Activated naive CD8-positive, alpha-beta T cell treated with anti-CD3 and anti-CD28 coated beads, Interleukin-2, amount 10 ng/mL, durations not matched to agents 7 days and 5 days (primary cell): ENCODE results near the gene STUM. TPM values are rescaled to one million over a fixed set of nuclear protein-coding genes. Genes with fewer than 3 reads are reported as not detected.

Experiments
- ATAC-seq: fragments of 150-1000 bp; cut with Tn5 transposase; one replicate; pipeline ENCODE4 v1.10.0; 2021; ENCODE audit warnings: low read depth, moderate library complexity
- POLR2A ChIA-PET: fragments of 350-600 bp; sonication (Branson Sonifier 250); formaldehyde crosslinking; loops from one replicate; lab custom pipeline; 2021; ENCODE audit warnings: antibody characterized with exemption; lab: Charles Lee
- DNase-seq: peaks from one replicate; pipeline ENCODE4 v3.0.0; 2021
- H3K27ac Mint-ChIP-seq: one replicate; pipeline ENCODE4 v1.8.0; 2022; ENCODE audit warnings: mild to moderate bottlenecking, mixed read lengths
- H3K27me3 Mint-ChIP-seq: one replicate; pipeline ENCODE4 v1.8.0; 2022; ENCODE audit warnings: mild to moderate bottlenecking, moderate library complexity, mixed read lengths
- H3K36me3 Mint-ChIP-seq: one replicate; pipeline ENCODE4 v1.8.0; 2021; ENCODE audit warnings: mild to moderate bottlenecking, mixed read lengths
- H3K4me1 Mint-ChIP-seq: one replicate; pipeline ENCODE4 v1.8.0; 2021; ENCODE audit warnings: mixed read lengths
- H3K4me3 Mint-ChIP-seq: one replicate; pipeline ENCODE4 v1.8.0; 2022; ENCODE audit warnings: mild to moderate bottlenecking, moderate library complexity, mixed read lengths
- H3K9me3 Mint-ChIP-seq: one replicate; pipeline ENCODE4 v1.8.0; 2021; ENCODE audit warnings: mixed read lengths
- total RNA-seq, 2 experiments: library from RNA; stranded (reverse); gene quantifications; one replicate each; pipeline ENCODE4 v1.2.3, GENCODE V29; 2021

Gene STUM
- total RNA-seq, 2 experiments from 2014 or later, result not detected

DNA sequence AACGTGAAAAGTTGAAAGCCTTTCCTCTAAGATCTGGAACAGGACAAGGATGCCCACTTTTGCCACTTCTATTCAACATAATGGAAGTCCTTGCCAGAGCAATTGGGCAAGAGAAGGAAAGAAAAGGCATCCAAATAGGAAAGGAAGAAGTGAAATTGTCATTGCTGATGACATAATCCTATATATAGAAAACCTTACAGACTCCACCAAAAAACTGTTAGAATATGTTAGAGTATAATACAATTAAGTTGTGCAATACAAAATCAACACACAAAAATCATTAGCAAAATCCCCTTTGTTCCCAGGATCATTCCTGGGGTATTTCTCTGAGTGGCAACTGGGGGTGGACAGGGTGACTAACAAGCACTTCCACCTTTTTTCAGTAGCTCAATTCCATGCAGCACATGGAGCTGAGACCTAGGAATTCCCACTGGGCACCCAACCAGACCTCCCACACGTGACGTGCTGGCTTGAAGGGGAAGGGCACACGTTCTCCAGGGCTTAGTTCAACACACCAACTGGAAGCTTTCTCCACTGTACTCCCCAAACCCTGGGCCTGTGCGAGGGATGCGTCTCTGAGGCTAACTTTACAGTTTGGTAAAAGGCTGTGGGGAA is 9.6 kb downstream of the STUM start:
- Mint-ChIP-seq H3K27ac (no peak overlapping the region), H3K4me1 (no peaks in the 10 kb centered on the region), H3K4me3 (no peak overlapping the region), H3K9me3 (no peaks in the 10 kb centered on the region), H3K27me3 (peaks cover 24% of the 10 kb centered on the region), H3K36me3 (no peaks in the 10 kb centered on the region)
- ATAC-seq (no peak), DNase-seq (no peak)
- POLR2A ChIA-PET, result no interaction called here

- H3K36me3 Mint-ChIP-seq, result no peaks in the 10 kb centered on the region
- POLR2A ChIA-PET, result no interaction called here
- no peak overlapping the region for H3K27ac Mint-ChIP-seq
- no peaks in the 10 kb centered on the region for H3K4me1 Mint-ChIP-seq
- ATAC-seq, result no peak
- no peak overlapping the region for H3K4me3 Mint-ChIP-seq
- DNase-seq, result no peak
- H3K27me3 Mint-ChIP-seq, result peaks cover 14% of the 10 kb centered on the region
- H3K9me3 Mint-ChIP-seq, result no peaks in the 10 kb centered on the region
These were observed 11.7 kb downstream of the STUM start for GRCh38 chr1:226560243-226560642.

GRCh38 chr1:226562989-226563388 is 14.4 kb downstream of the STUM start:
- Mint-ChIP-seq H3K27me3 (peaks cover 3% of the 10 kb centered on the region), H3K9me3 (no peaks in the 10 kb centered on the region), H3K4me1 (no peaks in the 10 kb centered on the region), H3K36me3 (no peaks in the 10 kb centered on the region), H3K4me3 (no peak overlapping the region), H3K27ac (no peak overlapping the region)
- ATAC-seq, result no peak
- POLR2A ChIA-PET, result interaction anchor here (0.6 kb wide), 1 partner anchor 414 kb away, joined by 3 read pairs; no protein-coding TSS in a partner anchor
- no peak for DNase-seq

DNA sequence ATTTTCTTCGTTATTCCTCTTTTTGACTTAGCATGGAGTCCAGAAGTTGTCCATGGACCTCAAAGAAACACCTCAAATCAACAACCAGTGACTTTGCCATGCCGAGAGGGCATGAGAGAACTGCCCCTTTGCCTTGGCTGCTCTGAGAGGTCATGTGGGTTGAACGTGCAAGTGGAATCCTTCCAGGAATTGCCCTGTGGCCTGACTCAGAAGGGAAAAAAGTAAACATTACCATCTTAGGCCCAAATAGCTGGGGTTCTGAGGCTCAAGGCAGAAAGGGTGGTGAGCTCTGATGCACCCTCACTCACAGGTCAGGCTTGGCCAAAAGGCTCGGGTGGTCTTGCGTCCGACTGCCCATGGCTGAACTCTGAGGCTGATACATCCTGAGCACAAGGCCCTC is 15.1 kb downstream of the STUM start:
- Mint-ChIP-seq H3K36me3 (no peaks in the 10 kb centered on the region), H3K27ac (no peak overlapping the region), H3K9me3 (no peaks in the 10 kb centered on the region), H3K4me1 (no peaks in the 10 kb centered on the region), H3K27me3 (peaks cover 3% of the 10 kb centered on the region), H3K4me3 (no peak overlapping the region)
- POLR2A ChIA-PET, result no interaction called here
- DNase-seq (no peak), ATAC-seq (no peak)

DNA sequence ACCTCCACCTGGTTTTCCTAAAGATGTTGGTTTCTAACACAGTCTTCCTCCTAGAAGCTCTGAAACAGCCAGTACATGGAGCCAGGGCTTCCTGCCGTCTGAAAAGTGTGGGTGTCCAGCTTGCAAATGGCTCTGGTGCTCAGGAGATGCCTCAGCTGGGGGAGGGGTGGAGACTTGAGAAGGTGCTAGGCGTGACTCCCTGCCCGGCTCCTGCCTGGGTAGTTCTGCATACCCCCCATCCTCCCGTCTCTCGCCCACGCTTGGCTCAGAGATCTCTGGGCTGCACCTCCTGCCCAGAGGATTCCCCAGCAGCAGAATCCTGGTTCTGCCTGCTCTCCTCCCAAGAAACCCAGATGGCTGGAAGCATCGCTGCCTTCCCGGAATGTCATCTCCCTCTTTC is 16.9 kb downstream of the STUM start:
- POLR2A ChIA-PET, result no interaction called here
- H3K36me3 Mint-ChIP-seq, result no peaks in the 10 kb centered on the region
- no peak overlapping the region for H3K4me3 Mint-ChIP-seq
- ATAC-seq, result no peak
- no peak for DNase-seq
- H3K4me1 Mint-ChIP-seq, result no peaks in the 10 kb centered on the region
- no peak overlapping the region for H3K27ac Mint-ChIP-seq
- H3K9me3 Mint-ChIP-seq, result no peaks in the 10 kb centered on the region
- peaks cover 3% of the 10 kb centered on the region for H3K27me3 Mint-ChIP-seq

DNA sequence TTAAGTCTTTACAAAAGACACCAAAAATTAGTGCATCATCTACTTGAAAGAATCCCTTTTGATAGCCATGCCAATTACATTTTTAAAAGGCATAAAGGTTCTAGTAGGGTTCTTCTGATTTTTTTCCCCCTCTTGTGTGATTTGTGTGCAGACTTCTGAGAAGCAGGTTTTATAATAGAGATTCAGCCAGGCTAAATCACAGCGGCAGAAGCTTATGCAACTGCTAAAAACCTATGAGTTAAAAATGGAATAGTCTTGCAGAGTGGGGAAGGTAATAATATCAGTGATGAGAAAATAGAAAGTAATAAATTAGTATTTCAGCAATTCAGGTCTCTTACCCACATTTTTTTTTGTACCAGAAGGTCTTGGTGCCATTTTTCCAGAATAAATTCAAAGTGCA is 17.7 kb downstream of the STUM start:
- no peaks in the 10 kb centered on the region for H3K9me3 Mint-ChIP-seq
- no peaks in the 10 kb centered on the region for H3K36me3 Mint-ChIP-seq
- H3K27me3 Mint-ChIP-seq, result peaks cover 3% of the 10 kb centered on the region
- H3K4me1 Mint-ChIP-seq, result no peaks in the 10 kb centered on the region
- H3K4me3 Mint-ChIP-seq, result no peak overlapping the region
- ATAC-seq (no peak), DNase-seq (no peak)
- POLR2A ChIA-PET, result no interaction called here
- H3K27ac Mint-ChIP-seq, result no peak overlapping the region

DNA sequence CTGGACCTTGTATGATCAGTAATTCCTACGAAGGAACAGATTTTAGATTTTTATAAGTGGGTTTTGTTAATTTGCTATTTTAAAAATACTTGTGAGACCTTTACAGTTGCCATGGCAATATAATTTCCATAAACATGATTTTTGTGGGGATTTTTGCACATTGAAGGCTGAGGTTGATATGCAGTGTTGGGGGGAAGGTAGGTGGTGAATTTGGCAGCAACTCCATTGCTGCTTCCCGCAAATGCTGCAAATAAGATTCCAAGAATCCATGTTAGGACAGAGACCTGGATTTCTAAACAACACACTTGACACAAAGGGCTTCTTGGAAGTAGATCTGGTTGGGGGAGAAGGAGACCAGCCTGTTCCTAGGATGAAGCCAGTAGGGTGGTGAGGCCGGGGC is 18.2 kb downstream of the STUM start:
- Mint-ChIP-seq H3K4me3 (no peak overlapping the region), H3K27me3 (peaks cover 3% of the 10 kb centered on the region), H3K4me1 (no peaks in the 10 kb centered on the region), H3K36me3 (no peaks in the 10 kb centered on the region), H3K9me3 (no peaks in the 10 kb centered on the region), H3K27ac (no peak overlapping the region)
- POLR2A ChIA-PET, result no interaction called here
- DNase-seq, result no peak
- ATAC-seq, result no peak

DNA sequence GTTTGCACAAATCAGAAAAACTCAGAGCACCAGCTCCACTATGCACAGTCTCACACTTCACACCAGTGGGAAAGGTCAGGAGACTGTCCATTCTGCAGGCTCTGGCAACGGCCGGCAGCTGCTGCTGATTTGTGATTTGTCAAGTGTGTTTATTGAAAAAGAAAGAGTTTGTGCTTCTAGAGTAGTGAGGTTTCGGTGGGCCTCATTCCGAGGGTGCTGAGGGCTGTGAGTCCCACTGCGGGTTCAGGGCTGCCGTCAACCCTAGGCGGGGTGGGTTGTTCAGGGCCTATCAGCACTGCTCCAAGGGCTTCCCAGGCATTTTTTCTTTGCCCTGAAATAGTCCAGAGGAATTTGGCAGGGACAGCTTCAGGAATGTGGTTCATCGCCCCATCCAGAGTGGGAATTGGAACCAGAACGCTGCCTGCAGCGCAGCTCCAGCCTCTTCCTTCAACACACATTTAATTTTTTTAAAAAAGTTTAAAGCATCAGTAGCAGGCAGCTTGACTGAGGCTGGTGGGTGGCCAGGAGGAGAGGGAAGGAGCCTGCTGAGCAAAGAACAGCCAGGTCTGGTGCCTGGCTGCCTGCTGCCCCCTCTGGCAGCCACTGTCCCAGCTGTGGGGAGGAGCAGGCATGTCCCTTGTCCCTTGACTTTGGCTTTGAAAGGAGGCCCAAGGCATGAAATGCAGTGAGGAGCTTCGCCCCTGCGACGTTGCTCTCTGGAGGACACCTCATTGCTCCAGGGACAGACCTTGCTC is 19.7 kb downstream of the STUM start:
- H3K27me3 Mint-ChIP-seq, result peaks cover 4% of the 10 kb centered on the region
- no peaks in the 10 kb centered on the region for H3K36me3 Mint-ChIP-seq
- ATAC-seq, result no peak
- no peak overlapping the region for H3K27ac Mint-ChIP-seq
- no peaks in the 10 kb centered on the region for H3K9me3 Mint-ChIP-seq
- POLR2A ChIA-PET, result no interaction called here
- no peak overlapping the region for H3K4me3 Mint-ChIP-seq
- no peaks in the 10 kb centered on the region for H3K4me1 Mint-ChIP-seq
- no peak for DNase-seq

- H3K4me1 Mint-ChIP-seq, result no peaks in the 10 kb centered on the region
- POLR2A ChIA-PET, result no interaction called here
- H3K9me3 Mint-ChIP-seq, result no peaks in the 10 kb centered on the region
- no peak overlapping the region for H3K4me3 Mint-ChIP-seq
- no peaks in the 10 kb centered on the region for H3K36me3 Mint-ChIP-seq
- DNase-seq, result no peak
- H3K27me3 Mint-ChIP-seq, result peaks cover 4% of the 10 kb centered on the region
- H3K27ac Mint-ChIP-seq, result no peak overlapping the region
- ATAC-seq, result no peak
These were observed 20.6 kb downstream of the STUM start for GRCh38 chr1:226568975-226569741.

DNA sequence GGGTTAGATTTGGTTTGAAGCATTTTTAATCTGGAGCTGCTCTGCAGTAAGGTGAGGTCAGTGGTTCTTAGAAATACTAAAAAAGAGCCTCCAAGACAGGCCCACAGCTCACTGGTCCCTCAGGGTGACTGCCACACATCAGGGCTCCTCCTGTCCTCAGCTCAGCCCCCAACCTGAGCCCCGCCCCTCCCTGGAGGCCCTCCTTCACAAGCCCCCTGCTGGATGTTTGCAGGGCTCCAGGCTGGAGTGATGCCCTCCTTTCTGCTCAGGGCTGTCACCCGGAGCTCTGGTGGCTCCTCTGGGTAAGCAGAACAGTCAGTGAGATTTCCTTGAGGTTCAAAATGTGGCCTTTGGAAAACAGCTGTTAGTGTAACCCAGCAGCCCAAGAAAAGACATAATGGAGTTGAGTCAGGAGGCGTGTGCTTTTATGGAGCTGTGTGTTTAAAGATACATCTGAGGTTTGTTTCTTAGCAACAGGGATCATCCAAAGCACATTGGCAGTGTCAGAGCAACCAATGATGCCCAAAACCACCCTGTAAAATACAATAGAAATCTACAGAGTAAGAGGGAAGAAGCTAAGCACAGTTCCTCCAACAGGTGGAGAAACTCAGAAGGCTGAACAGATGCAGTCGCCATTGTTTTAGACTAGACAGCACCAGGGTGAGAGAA is 21.4 kb downstream of the STUM start:
- H3K27ac Mint-ChIP-seq, result no peak overlapping the region
- H3K4me1 Mint-ChIP-seq, result no peaks in the 10 kb centered on the region
- ATAC-seq, result peak; percentile 66
- POLR2A ChIA-PET, result no interaction called here
- H3K27me3 Mint-ChIP-seq, result peaks cover 4% of the 10 kb centered on the region
- H3K4me3 Mint-ChIP-seq, result no peak overlapping the region
- no peaks in the 10 kb centered on the region for H3K36me3 Mint-ChIP-seq
- no peak for DNase-seq
- no peaks in the 10 kb centered on the region for H3K9me3 Mint-ChIP-seq

DNA sequence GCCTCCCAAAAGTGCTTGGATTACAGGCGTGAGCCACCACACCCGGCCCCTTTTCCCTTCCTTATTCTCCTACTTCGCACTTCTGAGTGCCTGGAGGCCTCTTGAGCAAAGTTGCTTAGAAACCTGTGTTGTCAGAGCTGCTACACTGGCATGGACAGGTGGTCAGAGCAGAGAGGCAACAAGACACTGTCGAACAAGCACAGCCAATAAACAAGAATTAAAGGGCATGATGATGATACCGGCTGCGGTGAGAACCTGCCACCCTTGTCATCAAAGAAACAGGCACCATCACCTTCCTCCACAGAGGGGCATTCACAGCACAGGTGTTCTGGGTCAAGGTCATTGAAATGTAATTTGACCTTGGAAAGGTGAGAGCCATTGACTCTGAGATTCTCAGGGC is 23.3 kb downstream of the STUM start:
- H3K9me3 Mint-ChIP-seq, result no peaks in the 10 kb centered on the region
- H3K4me3 Mint-ChIP-seq, result no peak overlapping the region
- peaks cover 3% of the 10 kb centered on the region for H3K27me3 Mint-ChIP-seq
- H3K27ac Mint-ChIP-seq, result no peak overlapping the region
- ATAC-seq, result no peak
- no peaks in the 10 kb centered on the region for H3K4me1 Mint-ChIP-seq
- DNase-seq, result no peak
- no peaks in the 10 kb centered on the region for H3K36me3 Mint-ChIP-seq
- POLR2A ChIA-PET, result no interaction called here

- no peak for ATAC-seq
These were observed 23.8 kb downstream of the STUM start for GRCh38 chr1:226572325-226572726.

GRCh38 chr1:226574044-226574443 is 25.5 kb downstream of the STUM start:
- no peak for DNase-seq
- Mint-ChIP-seq H3K27me3 (peaks cover 3% of the 10 kb centered on the region), H3K36me3 (no peaks in the 10 kb centered on the region), H3K27ac (no peak overlapping the region), H3K4me1 (no peaks in the 10 kb centered on the region), H3K4me3 (no peak overlapping the region), H3K9me3 (no peaks in the 10 kb centered on the region)
- POLR2A ChIA-PET, result no interaction called here
- ATAC-seq, result no peak

More at GRCh38 chr1:226572325-226572726, 23.8 kb downstream of the STUM start:
- Mint-ChIP-seq H3K36me3 (no peaks in the 10 kb centered on the region), H3K9me3 (no peaks in the 10 kb centered on the region), H3K4me1 (no peaks in the 10 kb centered on the region), H3K27me3 (peaks cover 3% of the 10 kb centered on the region), H3K4me3 (no peak overlapping the region), H3K27ac (no peak overlapping the region)
- no peak for DNase-seq
- POLR2A ChIA-PET, result no interaction called here
